Peyer's patch (tissue), 4 donors: ENCODE results near the gene TEAD4.

Experiments
- POLR2A ChIP-seq, 2 donors: fragments of 450-650 bp; IDR thresholded peaks; one replicate each; pipeline ENCODE4 v1.5.1; 2017; ENCODE audit warnings: antibody characterized with exemption in 2 of 2, mild to moderate bottlenecking in 2 of 2, moderate library complexity in 2 of 2
- TF ChIP-seq, protein P1 (sequence below), 6 experiments: fragments of 450-650 bp in 4 of 6; fragments of 200-600 bp in 2 of 6; sonication (generic) in 1 of 6; IDR thresholded peaks; one replicate each; pipeline ENCODE4 v1.5.1; 2017 to 2019; ENCODE audit warnings: antibody characterized with exemption in 6 of 6, mild to moderate bottlenecking in 3 of 6, moderate library complexity in 1 of 6

DNA sequence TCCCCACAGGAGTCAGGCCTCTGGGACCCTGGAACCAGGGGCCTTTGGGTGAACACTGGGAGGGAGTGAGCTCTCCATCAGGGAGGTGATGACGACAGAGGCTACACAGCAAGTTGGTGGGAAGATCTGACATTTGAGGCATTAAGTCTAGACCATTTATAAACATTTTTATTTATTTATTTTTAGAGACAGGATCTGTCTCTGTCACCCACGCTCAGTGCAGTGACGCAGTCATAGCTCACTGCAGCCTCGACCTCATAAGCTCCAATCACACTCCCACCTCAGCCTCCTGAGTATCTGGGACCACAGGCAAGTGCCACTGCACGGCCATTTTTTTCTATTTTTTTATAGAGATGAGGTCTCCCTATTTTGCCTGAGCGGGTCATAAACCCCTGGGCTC, 53.6 kb downstream of the TEAD4 start:
- TF ChIP-seq, protein P1, sequence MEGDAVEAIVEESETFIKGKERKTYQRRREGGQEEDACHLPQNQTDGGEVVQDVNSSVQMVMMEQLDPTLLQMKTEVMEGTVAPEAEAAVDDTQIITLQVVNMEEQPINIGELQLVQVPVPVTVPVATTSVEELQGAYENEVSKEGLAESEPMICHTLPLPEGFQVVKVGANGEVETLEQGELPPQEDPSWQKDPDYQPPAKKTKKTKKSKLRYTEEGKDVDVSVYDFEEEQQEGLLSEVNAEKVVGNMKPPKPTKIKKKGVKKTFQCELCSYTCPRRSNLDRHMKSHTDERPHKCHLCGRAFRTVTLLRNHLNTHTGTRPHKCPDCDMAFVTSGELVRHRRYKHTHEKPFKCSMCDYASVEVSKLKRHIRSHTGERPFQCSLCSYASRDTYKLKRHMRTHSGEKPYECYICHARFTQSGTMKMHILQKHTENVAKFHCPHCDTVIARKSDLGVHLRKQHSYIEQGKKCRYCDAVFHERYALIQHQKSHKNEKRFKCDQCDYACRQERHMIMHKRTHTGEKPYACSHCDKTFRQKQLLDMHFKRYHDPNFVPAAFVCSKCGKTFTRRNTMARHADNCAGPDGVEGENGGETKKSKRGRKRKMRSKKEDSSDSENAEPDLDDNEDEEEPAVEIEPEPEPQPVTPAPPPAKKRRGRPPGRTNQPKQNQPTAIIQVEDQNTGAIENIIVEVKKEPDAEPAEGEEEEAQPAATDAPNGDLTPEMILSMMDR (IDR thresholded peaks at IDR 0.05): no peak
- no peak for TF ChIP-seq POLR2A (IDR thresholded peaks at IDR 0.05)
